Upper lobe of left lung (tissue), 4 donors: ENCODE measurements around the gene CBLN3.

Experiments
- EP300 ChIP-seq, 4 donors: sonication (generic); formaldehyde crosslinking; IDR thresholded peaks; one replicate each; pipeline ENCODE4 v1.5.1; 2017; ENCODE audit warnings: antibody characterized with exemption in 4 of 4, control low read depth in 2 of 4
- POLR2A ChIP-seq, 4 donors: fragments of 450-650 bp; IDR thresholded peaks; one replicate each; pipeline ENCODE4 v1.5.1; 2016 to 2017; ENCODE audit warnings: antibody characterized with exemption in 4 of 4, mild to moderate bottlenecking in 2 of 4
- POLR2AphosphoS5 ChIP-seq, 2 donors: sonication (generic); formaldehyde crosslinking; IDR thresholded peaks; one replicate each; pipeline ENCODE4 v1.5.1; 2017; ENCODE audit warnings: antibody characterized with exemption in 2 of 2
- TF ChIP-seq, protein P1 (sequence below), 6 experiments: fragments of 450-650 bp in 4 of 6; fragments of 200-600 bp in 2 of 6; sonication (generic) in 2 of 6; IDR thresholded peaks; one replicate each; pipeline ENCODE4 v1.5.1; 2016 to 2019; ENCODE audit warnings: antibody characterized with exemption in 6 of 6

DNA sequence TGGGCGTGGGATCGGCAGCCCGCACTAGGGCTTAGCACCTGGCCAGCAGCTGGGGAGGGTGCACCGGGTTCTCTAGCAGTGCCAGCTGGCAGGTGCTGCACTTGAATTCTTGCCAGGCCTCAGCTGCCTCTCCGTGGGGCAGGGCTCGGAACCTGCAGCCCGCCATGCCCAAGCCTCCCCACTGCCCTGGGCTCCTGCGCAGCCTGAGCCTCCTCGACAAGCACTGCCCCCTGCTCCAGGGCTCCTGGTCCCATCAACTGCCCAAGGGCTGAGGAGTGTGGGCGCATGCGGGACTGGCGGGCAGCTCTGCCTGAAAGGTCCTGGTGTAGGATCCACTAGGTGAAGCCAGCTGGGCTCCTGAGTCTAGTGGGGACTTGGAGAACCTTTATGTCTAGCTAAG, 43.7 kb upstream of the CBLN3 start:
- TF ChIP-seq, protein P1, sequence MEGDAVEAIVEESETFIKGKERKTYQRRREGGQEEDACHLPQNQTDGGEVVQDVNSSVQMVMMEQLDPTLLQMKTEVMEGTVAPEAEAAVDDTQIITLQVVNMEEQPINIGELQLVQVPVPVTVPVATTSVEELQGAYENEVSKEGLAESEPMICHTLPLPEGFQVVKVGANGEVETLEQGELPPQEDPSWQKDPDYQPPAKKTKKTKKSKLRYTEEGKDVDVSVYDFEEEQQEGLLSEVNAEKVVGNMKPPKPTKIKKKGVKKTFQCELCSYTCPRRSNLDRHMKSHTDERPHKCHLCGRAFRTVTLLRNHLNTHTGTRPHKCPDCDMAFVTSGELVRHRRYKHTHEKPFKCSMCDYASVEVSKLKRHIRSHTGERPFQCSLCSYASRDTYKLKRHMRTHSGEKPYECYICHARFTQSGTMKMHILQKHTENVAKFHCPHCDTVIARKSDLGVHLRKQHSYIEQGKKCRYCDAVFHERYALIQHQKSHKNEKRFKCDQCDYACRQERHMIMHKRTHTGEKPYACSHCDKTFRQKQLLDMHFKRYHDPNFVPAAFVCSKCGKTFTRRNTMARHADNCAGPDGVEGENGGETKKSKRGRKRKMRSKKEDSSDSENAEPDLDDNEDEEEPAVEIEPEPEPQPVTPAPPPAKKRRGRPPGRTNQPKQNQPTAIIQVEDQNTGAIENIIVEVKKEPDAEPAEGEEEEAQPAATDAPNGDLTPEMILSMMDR (IDR thresholded peaks at IDR 0.05), result no peak
- TF ChIP-seq EP300 (IDR thresholded peaks at IDR 0.05) (no peak), POLR2A (IDR thresholded peaks at IDR 0.05) (no peak), POLR2AphosphoS5 (IDR thresholded peaks at IDR 0.05) (no peak)
